SK-N-SH (cell line): Measurements from ENCODE around the gene GADL1.

Experiments
- CHD2 ChIP-seq: fragments of 150-350 bp; IDR thresholded peaks from 2 replicates; pipeline ENCODE4 v1.6.1; 2018; ENCODE audit warnings: low read length; ENCODE audit not compliant: partially characterized antibody
- EP300 ChIP-seq, 2 experiments: IDR thresholded peaks; 2 replicates each; pipeline versions ENCODE4 v1.4.0 to v1.6.1; 2012; ENCODE audit warnings: borderline replicate concordance in 1 of 2, low read depth in 1 of 2, low read length in 1 of 2
- FOXJ3 ChIP-seq: sonication (generic); formaldehyde crosslinking; IDR thresholded peaks from 2 replicates; pipeline ENCODE4 v1.5.1; 2020; ENCODE audit warnings: mild to moderate bottlenecking, missing genetic modification reagents
- GABPA ChIP-seq: IDR thresholded peaks from 2 replicates; pipeline ENCODE4 v1.4.0; 2012; ENCODE audit warnings: low read depth, mild to moderate bottlenecking
- MAX ChIP-seq: IDR thresholded peaks from 2 replicates; pipeline ENCODE4 v1.4.0; 2012; ENCODE audit warnings: low read depth
- RCOR1 ChIP-seq: fragments of 150-350 bp; IDR thresholded peaks from 2 replicates; pipeline ENCODE4 v1.6.1; 2017; ENCODE audit warnings: antibody characterized with exemption, low read length
- REST ChIP-seq: IDR thresholded peaks from 2 replicates; pipeline ENCODE4 v1.6.1; 2012; ENCODE audit warnings: mild to moderate bottlenecking, low read depth, low read length, moderate library complexity
- RXRA ChIP-seq: IDR thresholded peaks from 2 replicates; pipeline ENCODE4 v1.4.0; 2012; ENCODE audit warnings: low read depth, mild to moderate bottlenecking, borderline replicate concordance
- SIN3A ChIP-seq: IDR thresholded peaks from 2 replicates; pipeline ENCODE4 v1.6.1; 2012; ENCODE audit warnings: low read depth, mild to moderate bottlenecking, low read length, moderate library complexity, borderline replicate concordance
- TAF1 ChIP-seq: IDR thresholded peaks from 2 replicates; pipeline ENCODE4 v1.6.1; 2012; ENCODE audit warnings: low read depth, mild to moderate bottlenecking, low read length, moderate library complexity, borderline replicate concordance
- USF2 ChIP-seq: fragments of 150-350 bp; IDR thresholded peaks from 2 replicates; pipeline ENCODE4 v1.6.1; 2017; ENCODE audit warnings: antibody characterized with exemption, low read length, low read depth, borderline replicate concordance
- TF ChIP-seq, protein P1 (sequence below): fragments of 200-600 bp; sonication (generic); IDR thresholded peaks from 2 replicates; pipeline ENCODE4 v1.6.1; 2017; ENCODE audit warnings: antibody characterized with exemption, mild to moderate bottlenecking, moderate library complexity

DNA sequence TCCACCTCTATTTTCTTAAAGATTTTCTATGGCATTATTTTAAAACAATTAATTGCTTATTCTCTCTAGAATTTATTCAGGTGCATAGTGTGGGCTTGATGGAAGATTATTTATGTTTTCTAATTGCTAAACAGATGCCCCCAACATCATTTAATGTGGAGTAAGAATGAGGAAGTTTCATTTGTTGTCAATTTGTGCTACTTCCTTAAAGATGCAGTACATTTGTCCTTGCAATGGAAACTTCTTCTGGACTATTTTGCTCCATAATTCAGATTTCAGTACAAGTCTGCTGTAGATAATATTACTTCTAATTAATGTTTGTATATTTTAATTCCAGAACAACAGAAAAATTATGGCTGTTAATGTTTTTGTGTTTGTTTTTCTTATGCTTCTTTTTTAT lies 183.3 kb downstream of the GADL1 start:
- TF ChIP-seq, protein P1, sequence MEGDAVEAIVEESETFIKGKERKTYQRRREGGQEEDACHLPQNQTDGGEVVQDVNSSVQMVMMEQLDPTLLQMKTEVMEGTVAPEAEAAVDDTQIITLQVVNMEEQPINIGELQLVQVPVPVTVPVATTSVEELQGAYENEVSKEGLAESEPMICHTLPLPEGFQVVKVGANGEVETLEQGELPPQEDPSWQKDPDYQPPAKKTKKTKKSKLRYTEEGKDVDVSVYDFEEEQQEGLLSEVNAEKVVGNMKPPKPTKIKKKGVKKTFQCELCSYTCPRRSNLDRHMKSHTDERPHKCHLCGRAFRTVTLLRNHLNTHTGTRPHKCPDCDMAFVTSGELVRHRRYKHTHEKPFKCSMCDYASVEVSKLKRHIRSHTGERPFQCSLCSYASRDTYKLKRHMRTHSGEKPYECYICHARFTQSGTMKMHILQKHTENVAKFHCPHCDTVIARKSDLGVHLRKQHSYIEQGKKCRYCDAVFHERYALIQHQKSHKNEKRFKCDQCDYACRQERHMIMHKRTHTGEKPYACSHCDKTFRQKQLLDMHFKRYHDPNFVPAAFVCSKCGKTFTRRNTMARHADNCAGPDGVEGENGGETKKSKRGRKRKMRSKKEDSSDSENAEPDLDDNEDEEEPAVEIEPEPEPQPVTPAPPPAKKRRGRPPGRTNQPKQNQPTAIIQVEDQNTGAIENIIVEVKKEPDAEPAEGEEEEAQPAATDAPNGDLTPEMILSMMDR: no peak
- no peak for TF ChIP-seq CHD2
- TF ChIP-seq REST: no peak
- no peak for TF ChIP-seq GABPA
- TF ChIP-seq FOXJ3 (CRISPR knock-in tag): no peak
- TF ChIP-seq USF2: no peak
- no peak for TF ChIP-seq RXRA
- no peak for TF ChIP-seq RCOR1
- no peak for TF ChIP-seq TAF1
- TF ChIP-seq MAX: no peak
- TF ChIP-seq EP300 (IDR thresholded peaks at IDR 0.05; ENCODE audit: borderline replicate concordance in 1 of 2, low read depth in 1 of 2, low read length in 1 of 2): no peak
- TF ChIP-seq SIN3A: no peak
